IMR-90 (cell line): ENCODE results near the gene CLEC14A. TPM values are rescaled to one million over a fixed set of nuclear protein-coding genes. Genes with fewer than 3 reads are reported as not detected.

ENCODE experiments used
- ATAC-seq: fragments of 200-7000 bp; cut with Tn5 transposase; 2 replicates; pipeline ENCODE4 v1.9.1; 2020; ENCODE audit warnings: low read depth, mild to moderate bottlenecking, moderate library complexity
- BruUV-seq: library from RNA; stranded (reverse); fragments of 400-500 nt; replicated peaks from 2 replicates; lab custom pipeline; 2021; lab: Mats Ljungman, UMichigan
- CTCF ChIA-PET: fragments of 300-600 bp; formaldehyde crosslinking; extraction: SDS; loops from one replicate; lab custom pipeline; 2021; ENCODE audit warnings: antibody characterized with exemption; lab: Yijun Ruan, JAX
- POLR2A ChIA-PET: fragments of 300-600 bp; sonication (Branson Sonifier 250); formaldehyde crosslinking; loops from one replicate; lab custom pipeline; 2022; ENCODE audit warnings: antibody characterized with exemption; ENCODE audit not compliant: unreplicated experiment; lab: Charles Lee
- DNase-seq: peaks from one replicate; pipeline ENCODE4 v3.0.0; 2013
- H2AFZ ChIP-seq: replicated peaks from 2 replicates; pipeline ENCODE3; 2013; ENCODE audit warnings: low read length, mild to moderate bottlenecking; ENCODE audit not compliant: poor library complexity
- H2AK5ac ChIP-seq: 2 replicates; pipeline ENCODE4 v1.6.1; 2013; ENCODE audit warnings: low read depth, low read length, inconsistent platforms
- H2AK9ac ChIP-seq: replicated peaks from 2 replicates; pipeline ENCODE3; 2013; ENCODE audit warnings: mild to moderate bottlenecking, low read depth, low read length, moderate library complexity; ENCODE audit not compliant: poor library complexity
- H2BK120ac ChIP-seq: 2 replicates; pipeline ENCODE4 v1.6.1; 2013; ENCODE audit warnings: low read depth, low read length, inconsistent platforms
- H2BK15ac ChIP-seq: 3 replicates; pipeline ENCODE4 v1.6.1; 2013; ENCODE audit warnings: low read depth, low read length, inconsistent platforms
- H2BK20ac ChIP-seq: 2 replicates; pipeline ENCODE4 v1.6.1; 2013; ENCODE audit warnings: low read depth, mild to moderate bottlenecking, inconsistent platforms, low read length, moderate library complexity
- H2BK5ac ChIP-seq: 2 replicates; pipeline ENCODE4 v1.6.1; 2013; ENCODE audit warnings: mild to moderate bottlenecking, low read depth, low read length, inconsistent platforms; ENCODE audit not compliant: poor library complexity, severe bottlenecking
- H3K14ac ChIP-seq: replicated peaks from 2 replicates; pipeline ENCODE4 v1.6.1; 2013; ENCODE audit warnings: low read depth, low read length, inconsistent platforms
- H3K18ac ChIP-seq: 2 replicates; pipeline ENCODE4 v1.6.1; 2013; ENCODE audit warnings: low read depth, low read length, control low read depth
- H3K23ac ChIP-seq: 2 replicates; pipeline ENCODE4 v1.6.1; 2013; ENCODE audit warnings: low read depth, low read length, inconsistent platforms
- H3K27ac ChIP-seq: 2 replicates; pipeline ENCODE4 v1.5.1; 2013; ENCODE audit warnings: mild to moderate bottlenecking, control low read depth, low read length; ENCODE audit not compliant: insufficient read depth
- H3K27me3 ChIP-seq: 2 replicates; pipeline ENCODE4 v1.6.1; 2013; ENCODE audit warnings: low read length; ENCODE audit not compliant: control insufficient read depth, insufficient read depth
- H3K36me3 ChIP-seq: 2 replicates; pipeline ENCODE4 v1.6.1; 2013; ENCODE audit warnings: low read length, mixed read lengths; ENCODE audit not compliant: control insufficient read depth, insufficient read depth
- H3K4ac ChIP-seq: 2 replicates; pipeline ENCODE4 v1.6.1; 2013; ENCODE audit warnings: low read depth, low read length, inconsistent platforms
- H3K4me1 ChIP-seq: 2 replicates; pipeline ENCODE4 v1.6.1; 2013; ENCODE audit warnings: low read length, mixed read lengths; ENCODE audit not compliant: control insufficient read depth, insufficient read depth
- H3K4me2 ChIP-seq: 2 replicates; pipeline ENCODE4 v1.6.1; 2013; ENCODE audit warnings: low read depth, mild to moderate bottlenecking, control low read depth, low read length, moderate library complexity
- H3K4me3 ChIP-seq: 2 replicates; pipeline ENCODE4 v1.5.1; 2013; ENCODE audit warnings: low read depth, mild to moderate bottlenecking, control low read depth, low read length, moderate library complexity; ENCODE audit not compliant: insufficient read depth
- H3K56ac ChIP-seq: 2 replicates; pipeline ENCODE4 v1.6.1; 2013; ENCODE audit warnings: low read length, inconsistent platforms; ENCODE audit not compliant: insufficient read depth; ENCODE audit errors: extremely low read depth
- H3K79me1 ChIP-seq, 2 experiments: 2 replicates each; pipeline ENCODE4 v1.6.1; 2013; ENCODE audit warnings: low read length in 2 of 2, inconsistent platforms in 1 of 2, low read depth in 1 of 2
- H3K9ac ChIP-seq: 2 replicates; pipeline ENCODE4 v1.6.1; 2013; ENCODE audit warnings: low read depth, low read length, control low read depth
- H3K9me1 ChIP-seq: 2 replicates; pipeline ENCODE4 v1.6.1; 2013; ENCODE audit warnings: low read length, inconsistent platforms; ENCODE audit not compliant: insufficient read depth
- H3K9me3 ChIP-seq: 2 replicates; pipeline ENCODE4 v1.6.1; 2013; ENCODE audit warnings: low read length; ENCODE audit not compliant: control insufficient read depth, insufficient read depth
- H4K20me1 ChIP-seq: 2 replicates; pipeline ENCODE4 v1.6.1; 2013; ENCODE audit warnings: low read length, inconsistent platforms; ENCODE audit not compliant: insufficient read depth
- H4K5ac ChIP-seq: 2 replicates; pipeline ENCODE4 v1.6.1; 2013; ENCODE audit warnings: mild to moderate bottlenecking, low read depth, low read length, control low read depth
- H4K8ac ChIP-seq, 2 experiments: 2 replicates each; pipeline ENCODE4 v1.6.1; 2013; ENCODE audit warnings: low read depth in 2 of 2, low read length in 2 of 2, control low read depth in 1 of 2, inconsistent platforms in 1 of 2
- H4K91ac ChIP-seq: 2 replicates; pipeline ENCODE4 v1.6.1; 2013; ENCODE audit warnings: low read depth, low read length, inconsistent platforms; ENCODE audit not compliant: insufficient read depth
- CEBPB ChIP-seq: IDR thresholded peaks from 2 replicates; pipeline ENCODE4 v1.6.1; 2012; ENCODE audit warnings: low read depth, low read length, improper control_type of control experiment
- FOS ChIP-seq: fragments of 150-350 bp; IDR thresholded peaks from 2 replicates; pipeline ENCODE4 v1.6.1; 2016; ENCODE audit warnings: low read depth, low read length
- MAFK ChIP-seq: IDR thresholded peaks from 2 replicates; pipeline ENCODE4 v1.6.1; 2012; ENCODE audit warnings: low read depth, low read length, improper control_type of control experiment
- MAZ ChIP-seq: IDR thresholded peaks from 2 replicates; pipeline ENCODE4 v1.6.1; 2012; ENCODE audit warnings: low read depth, mild to moderate bottlenecking, low read length, improper control_type of control experiment, moderate library complexity, borderline replicate concordance
- MXI1 ChIP-seq: IDR thresholded peaks from 2 replicates; pipeline ENCODE4 v1.6.1; 2012; ENCODE audit warnings: low read depth, mild to moderate bottlenecking, low read length, moderate library complexity, borderline replicate concordance
- NFE2L2 ChIP-seq: fragments of 150-350 bp; IDR thresholded peaks from 2 replicates; pipeline ENCODE4 v1.6.1; 2016; ENCODE audit warnings: low read depth, mild to moderate bottlenecking, low read length
- POLR2A ChIP-seq: IDR thresholded peaks from 2 replicates; pipeline ENCODE4 v1.6.1; 2012; ENCODE audit warnings: mild to moderate bottlenecking, low read depth, low read length
- RAD21 ChIP-seq: IDR thresholded peaks from 2 replicates; pipeline ENCODE4 v1.6.1; 2012; ENCODE audit warnings: low read length, improper control_type of control experiment
- SMC3 ChIP-seq: fragments of 150-350 bp; IDR thresholded peaks from 2 replicates; pipeline ENCODE4 v1.6.1; 2016; ENCODE audit warnings: low read depth, mild to moderate bottlenecking, antibody characterized with exemption, low read length, moderate library complexity
- WGBS, 2 experiments: methylation state at CpG; one replicate each; pipeline versions ENCODE4 v1.1.5 to v1.1.7; 2013; ENCODE audit warnings: missing lambda C conversion rate in 2 of 2; ENCODE audit not compliant: insufficient read length in 1 of 2; ENCODE audit errors: extremely low coverage in 2 of 2; 5-methylcytosine and 5-hydroxymethylcytosine counted together
- dilution Hi-C: fragments of 300-500 bp; cut with HindIII; formaldehyde crosslinking; loops from one replicate; pipeline ENCODE4 v1.14.3; 2018; ENCODE audit warnings: low sequenced_read_pairs; ENCODE audit not compliant: unreplicated experiment
- in situ Hi-C: fragments of 300-500 bp; cut with MboI; formaldehyde crosslinking; loops from 3 replicates; pipeline ENCODE4 v1.14.3; 2019; ENCODE audit warnings: low sequenced_read_pairs, inconsistent platforms, mixed read lengths
- intact Hi-C: fragments of 100-400 bp; cut with micrococcal nuclease; formaldehyde crosslinking; loops from 2 replicates; pipeline ENCODE4 v1.10.0; 2022
- polyA plus RNA-seq, 3 experiments: library from polyadenylated mRNA; depleted of rRNA; stranded (reverse); fragments of >200 nt; gene quantifications; 2 replicates each; pipeline ENCODE4 v1.2.3, GENCODE V29; 2012; ENCODE audit warnings: low replicate concordance in 1 of 3
- total RNA-seq: library from RNA; depleted of rRNA; stranded (reverse); fragments of >200 nt; gene quantifications from 2 replicates; pipeline ENCODE4 v1.2.3, GENCODE V29; 2012
- TF ChIP-seq, protein P1 (sequence below): conservative IDR thresholded peaks from 2 replicates; pipeline ENCODE4 v1.5.1; 2012; ENCODE audit warnings: mild to moderate bottlenecking, low read depth, low read length, improper control_type of control experiment
- TF ChIP-seq, protein P2 (sequence below): fragments of 150-350 bp; IDR thresholded peaks from 2 replicates; pipeline ENCODE4 v1.6.1; 2017; ENCODE audit warnings: mild to moderate bottlenecking, antibody characterized with exemption, low read length, low read depth
- TF ChIP-seq, protein P3 (sequence below): fragments of 150-350 bp; IDR thresholded peaks from 2 replicates; pipeline ENCODE4 v1.6.1; 2016; ENCODE audit warnings: low read depth, mild to moderate bottlenecking, low read length, moderate library complexity, borderline replicate concordance

The CLEC14A gene
- total and polyA plus RNA-seq, 2 of the 4 experiments (the other 2 are of a cell fraction), result 3.0 to 6.2 TPM

DNA sequence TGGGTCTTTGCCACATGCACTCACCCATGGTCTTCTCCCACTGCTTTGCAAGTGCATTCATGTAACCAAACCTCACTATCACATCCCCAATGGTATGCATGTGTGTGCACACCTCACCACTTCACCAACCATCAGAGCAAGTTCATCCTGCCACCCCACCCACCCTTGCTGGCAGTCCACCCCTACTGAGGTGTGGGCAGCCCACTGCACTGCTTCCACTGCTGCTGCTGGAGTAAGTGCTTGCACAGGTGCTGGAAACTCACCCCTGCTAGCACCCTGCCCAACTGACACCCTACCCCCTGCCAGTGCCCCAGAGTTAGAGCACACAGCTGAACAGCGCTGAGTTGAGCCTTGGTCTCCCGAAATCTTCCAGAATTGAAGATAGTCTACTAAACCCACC is 46.1 kb upstream of the CLEC14A start:
- Histone ChIP-seq H2AK5ac (no peak overlapping the region), H3K79me1 (no peaks in the 10 kb centered on the region), H3K9ac (no peak overlapping the region), H2BK5ac (no peak overlapping the region), H3K9me1 (no peaks in the 10 kb centered on the region), H2AK9ac (no peak overlapping the region), H3K36me3 (no peaks in the 10 kb centered on the region), H3K56ac (no peak overlapping the region), H2AFZ (peak overlapping the region; percentile 3), H3K4me1 (no peaks in the 10 kb centered on the region), H3K23ac (no peak overlapping the region), H4K20me1 (no peaks in the 10 kb centered on the region), H4K8ac (no peak overlapping the region), H3K18ac (no peak overlapping the region), H3K27me3 (no peaks in the 10 kb centered on the region), H4K5ac (no peak overlapping the region), H3K9me3 (peaks cover 1% of the 10 kb centered on the region), H3K14ac (no peak overlapping the region), H2BK120ac (no peak overlapping the region), H3K27ac (no peak overlapping the region), H2BK15ac (no peak overlapping the region), H3K4ac (no peak overlapping the region), H2BK20ac (no peak overlapping the region), H4K91ac (no peak overlapping the region), H3K4me2 (no peak overlapping the region), H3K4me3 (no peak overlapping the region)
- ChIA-PET POLR2A (no interaction called here), CTCF (interaction anchor here (0.7 kb wide), 1 partner anchor 68 kb away, joined by 3 read pairs; no protein-coding TSS in a partner anchor)
- WGBS, 2 experiments, result no CpG with 5 or more reads among the region's 2 CpGs
- TF ChIP-seq NFE2L2 (no peak), RAD21 (no peak), MAZ (no peak), FOS (no peak), POLR2A (no peak), CEBPB (no peak), MAFK (no peak), SMC3 (no peak), MXI1 (no peak)
- TF ChIP-seq, protein P1, sequence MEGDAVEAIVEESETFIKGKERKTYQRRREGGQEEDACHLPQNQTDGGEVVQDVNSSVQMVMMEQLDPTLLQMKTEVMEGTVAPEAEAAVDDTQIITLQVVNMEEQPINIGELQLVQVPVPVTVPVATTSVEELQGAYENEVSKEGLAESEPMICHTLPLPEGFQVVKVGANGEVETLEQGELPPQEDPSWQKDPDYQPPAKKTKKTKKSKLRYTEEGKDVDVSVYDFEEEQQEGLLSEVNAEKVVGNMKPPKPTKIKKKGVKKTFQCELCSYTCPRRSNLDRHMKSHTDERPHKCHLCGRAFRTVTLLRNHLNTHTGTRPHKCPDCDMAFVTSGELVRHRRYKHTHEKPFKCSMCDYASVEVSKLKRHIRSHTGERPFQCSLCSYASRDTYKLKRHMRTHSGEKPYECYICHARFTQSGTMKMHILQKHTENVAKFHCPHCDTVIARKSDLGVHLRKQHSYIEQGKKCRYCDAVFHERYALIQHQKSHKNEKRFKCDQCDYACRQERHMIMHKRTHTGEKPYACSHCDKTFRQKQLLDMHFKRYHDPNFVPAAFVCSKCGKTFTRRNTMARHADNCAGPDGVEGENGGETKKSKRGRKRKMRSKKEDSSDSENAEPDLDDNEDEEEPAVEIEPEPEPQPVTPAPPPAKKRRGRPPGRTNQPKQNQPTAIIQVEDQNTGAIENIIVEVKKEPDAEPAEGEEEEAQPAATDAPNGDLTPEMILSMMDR, result no peak
- TF ChIP-seq, protein P2, sequence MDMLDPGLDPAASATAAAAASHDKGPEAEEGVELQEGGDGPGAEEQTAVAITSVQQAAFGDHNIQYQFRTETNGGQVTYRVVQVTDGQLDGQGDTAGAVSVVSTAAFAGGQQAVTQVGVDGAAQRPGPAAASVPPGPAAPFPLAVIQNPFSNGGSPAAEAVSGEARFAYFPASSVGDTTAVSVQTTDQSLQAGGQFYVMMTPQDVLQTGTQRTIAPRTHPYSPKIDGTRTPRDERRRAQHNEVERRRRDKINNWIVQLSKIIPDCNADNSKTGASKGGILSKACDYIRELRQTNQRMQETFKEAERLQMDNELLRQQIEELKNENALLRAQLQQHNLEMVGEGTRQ, result no peak
- TF ChIP-seq, protein P3, sequence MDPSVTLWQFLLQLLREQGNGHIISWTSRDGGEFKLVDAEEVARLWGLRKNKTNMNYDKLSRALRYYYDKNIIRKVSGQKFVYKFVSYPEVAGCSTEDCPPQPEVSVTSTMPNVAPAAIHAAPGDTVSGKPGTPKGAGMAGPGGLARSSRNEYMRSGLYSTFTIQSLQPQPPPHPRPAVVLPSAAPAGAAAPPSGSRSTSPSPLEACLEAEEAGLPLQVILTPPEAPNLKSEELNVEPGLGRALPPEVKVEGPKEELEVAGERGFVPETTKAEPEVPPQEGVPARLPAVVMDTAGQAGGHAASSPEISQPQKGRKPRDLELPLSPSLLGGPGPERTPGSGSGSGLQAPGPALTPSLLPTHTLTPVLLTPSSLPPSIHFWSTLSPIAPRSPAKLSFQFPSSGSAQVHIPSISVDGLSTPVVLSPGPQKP, result no peak
- BruUV-seq, result no TSS peak
- dilution Hi-C loops, result no loop called here
- DNase-seq, result no peak
- no peak for ATAC-seq
- in situ Hi-C loops, result no loop called here
- intact Hi-C loops, result no loop called here
